Neural cell (in vitro differentiated cells): Measurements from ENCODE around the gene TBL1X.

ENCODE experiments used
- CTCF ChIP-seq: fragments of 450-650 bp; IDR thresholded peaks from 2 replicates; pipeline ENCODE4 v1.5.1; 2014; ENCODE audit warnings: antibody characterized with exemption, mild to moderate bottlenecking, moderate library complexity; ENCODE audit not compliant: poor library complexity, severe bottlenecking
- MXI1 ChIP-seq: fragments of 450-650 bp; conservative IDR thresholded peaks from 2 replicates; pipeline ENCODE4 v1.6.1; 2014; ENCODE audit warnings: antibody characterized with exemption, mild to moderate bottlenecking; ENCODE audit not compliant: poor library complexity, severe bottlenecking
- REST ChIP-seq: IDR thresholded peaks from 2 replicates; pipeline ENCODE4 v1.6.1; 2012; ENCODE audit warnings: borderline replicate concordance

DNA sequence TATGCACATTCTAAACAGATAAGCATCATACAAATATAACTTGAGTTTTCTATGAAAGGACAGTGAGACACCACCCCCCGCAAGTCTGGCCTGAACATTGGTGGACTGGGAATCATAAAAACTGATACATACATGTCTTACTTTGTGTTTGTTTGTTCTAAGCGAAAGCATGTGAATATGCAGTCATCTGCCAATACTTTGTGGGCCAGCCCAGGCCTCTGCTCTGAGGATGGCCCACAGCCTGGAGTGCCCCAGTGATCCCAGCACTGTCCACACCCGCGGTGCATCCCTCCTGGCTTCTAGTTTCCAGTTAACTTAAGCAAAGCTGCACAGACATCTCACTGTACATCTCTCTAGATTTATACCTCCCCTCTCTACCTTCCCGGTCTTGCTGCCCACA, 154.3 kb downstream of the TBL1X start:
- no peak for TF ChIP-seq REST
- TF ChIP-seq MXI1 = no peak
- TF ChIP-seq CTCF = no peak
